Lung microvascular endothelial cell (primary cell): ENCODE data around the gene CLASP1. TPM values are rescaled to one million over a fixed set of nuclear protein-coding genes. Genes with fewer than 3 reads are reported as not detected.
"Not testable (repeated sequence)": the region's sequence is repeated elsewhere in the genome, so short reads cannot be mapped to it uniquely, and the experiment has no call there.

Source experiments
- DNase-seq, 2 donors: peaks; one replicate each; pipeline versions ENCODE4 v3.0.0 to v3.0.0-alpha.2; 2010; ENCODE audit warnings: low read depth in 2 of 2
- total RNA-seq: library from RNA; depleted of rRNA; stranded (reverse); fragments of >200 nt; gene quantifications from 2 replicates; pipeline ENCODE4 v1.2.1, GENCODE V29; 2014

The CLASP1 gene
- total RNA-seq, 1 donor from 2014 or later, result 31.9 TPM

- DNase-seq, result no peak
Observed at GRCh38 chr2:121351521-121352318, 297.5 kb downstream of the CLASP1 start.

GRCh38 chr2:121350890-121351289, 298.4 kb downstream of the CLASP1 start:
- no peak for DNase-seq

- no peak for DNase-seq
Observed at GRCh38 chr2:121350402-121350775, 298.9 kb downstream of the CLASP1 start.

- DNase-seq, result no peak
Observed at GRCh38 chr2:121349721-121350401, 299.4 kb downstream of the CLASP1 start.

- no peak for DNase-seq
Observed at GRCh38 chr2:121348128-121348740, 301.0 kb downstream of the CLASP1 start.

- no peak for DNase-seq
Observed at GRCh38 chr2:121346859-121347258, 302.4 kb downstream of the CLASP1 start.

GRCh38 chr2:121346407-121346806, 302.9 kb downstream of the CLASP1 start:
- DNase-seq, result no peak

GRCh38 chr2:121345887-121346286, 303.4 kb downstream of the CLASP1 start:
- DNase-seq, result no peak

- DNase-seq, result no peak
Observed at GRCh38 chr2:121345101-121345500, 304.2 kb downstream of the CLASP1 start.

- DNase-seq, result not testable (repeated sequence)
Observed at GRCh38 chr2:121343828-121344399, 305.3 kb downstream of the CLASP1 start.

- peak in 1 of 2 donors; percentile 11 for DNase-seq
Observed at GRCh38 chr2:121343191-121343590, 306.1 kb downstream of the CLASP1 start.

- DNase-seq, result no peak
Observed at GRCh38 chr2:121342751-121343150, 306.5 kb downstream of the CLASP1 start.

- DNase-seq, result no peak
Observed at GRCh38 chr2:121340926-121341325, 308.3 kb downstream of the CLASP1 start.

GRCh38 chr2:121338281-121338680, 311.0 kb downstream of the CLASP1 start:
- DNase-seq, result no peak

GRCh38 chr2:121336528-121337294, 312.6 kb downstream of the CLASP1 start:
- DNase-seq, result no peak

- peak; percentile 11 to 14 for DNase-seq
Observed at GRCh38 chr2:121335294-121336290, 313.7 kb downstream of the CLASP1 start.

- no peak for DNase-seq
Observed at GRCh38 chr2:121334581-121335293, 314.5 kb downstream of the CLASP1 start.

GRCh38 chr2:121333834-121334558, 315.3 kb downstream of the CLASP1 start:
- DNase-seq, result peak in 1 of 2 donors; percentile 23

- no peak for DNase-seq
Observed at GRCh38 chr2:121333231-121333630, 316.0 kb downstream of the CLASP1 start.
